ENCODE measurements around the gene JMJD6. TPM values are rescaled to one million over a fixed set of nuclear protein-coding genes. Genes with fewer than 3 reads are reported as not detected.
A peak's percentile ranks its signal among the peaks of the same experiment; 100 is the strongest.

Gene JMJD6
- total RNA-seq, 4 donors from 2014 or later = 21.5 to 42.6 (median 38.8) TPM

GRCh38 chr17:76697702-76698465 lies 28.5 kb downstream of the JMJD6 start:
- H3K4me3 ChIP-seq = no peak overlapping the region
- H3K36me3 ChIP-seq = no peaks in the 10 kb centered on the region
- no peaks in the 10 kb centered on the region for H3K9me3 ChIP-seq
- TF ChIP-seq CTCF (IDR thresholded peaks at IDR 0.05) (no peak), POLR2A (IDR thresholded peaks at IDR 0.05) (no peak)
- H3K4me1 ChIP-seq = peaks cover 0 to 28% (median 0%) of the 10 kb centered on the region in 4 donors
- H3K27me3 ChIP-seq = no peaks in the 10 kb centered on the region
- DNase-seq = no peak
- peak overlapping the region in 3 of 4 donors; percentile 25 to 64 (median 35) for H3K27ac ChIP-seq

GRCh38 chr17:76696763-76697701 lies 29.4 kb downstream of the JMJD6 start:
- H3K27me3 ChIP-seq = no peaks in the 10 kb centered on the region
- H3K36me3 ChIP-seq = no peaks in the 10 kb centered on the region
- no peaks in the 10 kb centered on the region for H3K9me3 ChIP-seq
- TF ChIP-seq CTCF (IDR thresholded peaks at IDR 0.05) (no peak), POLR2A (IDR thresholded peaks at IDR 0.05) (no peak)
- H3K4me3 ChIP-seq = no peak overlapping the region
- DNase-seq = peak in 1 of 3 donors; percentile 30
- H3K27ac ChIP-seq = peak overlapping the region in 2 of 4 donors; percentile 25 to 64
- H3K4me1 ChIP-seq = peaks cover 0 to 28% (median 0%) of the 10 kb centered on the region in 4 donors

GRCh38 chr17:76695059-76695831 lies 31.2 kb downstream of the JMJD6 start:
- H3K36me3 ChIP-seq = no peaks in the 10 kb centered on the region
- H3K27ac ChIP-seq = no peak overlapping the region
- DNase-seq = no peak
- no peak overlapping the region for H3K4me3 ChIP-seq
- no peaks in the 10 kb centered on the region for H3K27me3 ChIP-seq
- TF ChIP-seq POLR2A (IDR thresholded peaks at IDR 0.05) (no peak), CTCF (IDR thresholded peaks at IDR 0.05) (no peak)
- no peaks in the 10 kb centered on the region for H3K9me3 ChIP-seq
- H3K4me1 ChIP-seq = peaks cover 0 to 22% (median 0%) of the 10 kb centered on the region in 4 donors

- Histone ChIP-seq H3K27me3 (no peaks in the 10 kb centered on the region), H3K27ac (no peak overlapping the region), H3K36me3 (no peaks in the 10 kb centered on the region), H3K4me3 (no peak overlapping the region), H3K9me3 (no peaks in the 10 kb centered on the region), H3K4me1 (peaks cover 0 to 12% (median 0%) of the 10 kb centered on the region in 4 donors)
- TF ChIP-seq POLR2A (IDR thresholded peaks at IDR 0.05) = no peak
- TF ChIP-seq CTCF (IDR thresholded peaks at IDR 0.05) = no peak
- DNase-seq = no peak
These were observed 34.8 kb downstream of the JMJD6 start for GRCh38 chr17:76691379-76692191.

Measured in Peyer's patch (tissue), 4 donors.